SK-N-SH (cell line): ENCODE results near the gene ARAP3. TPM values are rescaled to one million over a fixed set of nuclear protein-coding genes. Genes with fewer than 3 reads are reported as not detected.

ENCODE experiments used
- CTCF ChIA-PET: fragments of 300-600, 350-600 bp; formaldehyde crosslinking; extraction: SDS; loops from one replicate; lab custom pipeline; 2021; lab: Yijun Ruan, JAX
- POLR2A ChIA-PET: fragments of 350-600 bp; sonication (Branson Sonifier 250); formaldehyde crosslinking; extraction: SDS; loops from one replicate; lab custom pipeline; 2020; ENCODE audit warnings: antibody characterized with exemption, inconsistent platforms; lab: Yijun Ruan, JAX
- DNase-seq: peaks from one replicate; pipeline ENCODE4 v3.0.0; 2012
- H2AFZ ChIP-seq: fragments of 200-600 bp; sonication (generic); 2 replicates; pipeline ENCODE4 v1.8.1; 2016; ENCODE audit warnings: antibody characterized with exemption, mild to moderate bottlenecking, low read depth
- H3F3A ChIP-seq: fragments of 200-600 bp; sonication (generic); replicated peaks from 2 replicates; pipeline ENCODE3; 2016; ENCODE audit warnings: antibody characterized with exemption, mild to moderate bottlenecking; ENCODE audit not compliant: insufficient read depth
- H3K27ac ChIP-seq, 2 experiments: fragments of 200-500 bp in 1 of 2; fragments of 200-600 bp in 1 of 2; sonication (Bioruptor generic) in 1 of 2; sonication (generic), shearing (Covaris generic) in 1 of 2; 2 replicates each; pipeline versions ENCODE4 v1.5.1 to v1.6.1; 2014 to 2016; ENCODE audit warnings: low read depth in 2 of 2, inconsistent platforms in 1 of 2, low read length in 1 of 2, mild to moderate bottlenecking in 1 of 2, mixed read lengths in 1 of 2
- H3K27me3 ChIP-seq: fragments of 200-600 bp; sonication (generic), shearing (Covaris generic); 2 replicates; pipeline ENCODE4 v1.6.1; 2016; ENCODE audit warnings: mixed run types; ENCODE audit not compliant: insufficient read depth
- H3K36me3 ChIP-seq, 2 experiments: fragments of 200-500 bp in 1 of 2; fragments of 200-600 bp in 1 of 2; sonication (Bioruptor generic) in 1 of 2; sonication (generic) in 1 of 2; replicated peaks in 1 of 2; 2 replicates each; pipeline versions ENCODE3 to v1.5.1; 2014 to 2016; ENCODE audit warnings: low read length in 1 of 2, mild to moderate bottlenecking in 1 of 2; ENCODE audit not compliant: insufficient read depth in 2 of 2, control insufficient read depth in 1 of 2
- H3K4me1 ChIP-seq, 2 experiments: fragments of 200-500 bp in 1 of 2; fragments of 200-600 bp in 1 of 2; sonication (Bioruptor generic) in 1 of 2; sonication (generic), shearing (Covaris generic) in 1 of 2; 2 replicates each; pipeline versions ENCODE4 v1.5.1 to v1.6.1; 2014 to 2016; ENCODE audit warnings: low read depth in 1 of 2, low read length in 1 of 2, mixed run types in 1 of 2; ENCODE audit not compliant: insufficient read depth in 2 of 2, control insufficient read depth in 1 of 2
- H3K4me2 ChIP-seq: fragments of 200-600 bp; sonication (generic), shearing (Covaris generic); 2 replicates; pipeline ENCODE4 v1.6.1; 2017; ENCODE audit warnings: mixed run types
- H3K4me3 ChIP-seq, 2 experiments: fragments of 200-500 bp in 1 of 2; fragments of 200-600 bp in 1 of 2; sonication (Bioruptor generic) in 1 of 2; sonication (generic), shearing (Covaris generic) in 1 of 2; 2 replicates each; pipeline versions ENCODE4 v1.5.1 to v1.8.1; 2014 to 2016; ENCODE audit warnings: low read depth in 2 of 2, inconsistent platforms in 1 of 2, low read length in 1 of 2, mild to moderate bottlenecking in 1 of 2, mixed read lengths in 1 of 2, moderate library complexity in 1 of 2
- H3K79me2 ChIP-seq: fragments of 200-600 bp; sonication (generic); 2 replicates; pipeline ENCODE4 v1.8.1; 2017; ENCODE audit warnings: mild to moderate bottlenecking; ENCODE audit not compliant: insufficient read depth
- H3K9ac ChIP-seq: fragments of 200-600 bp; sonication (generic); 2 replicates; pipeline ENCODE4 v1.6.1; 2017; ENCODE audit warnings: mixed run types
- H3K9me2 ChIP-seq: fragments of 200-600 bp; sonication (generic); 2 replicates; pipeline ENCODE4 v1.6.1; 2017; ENCODE audit warnings: mixed run types
- H3K9me3 ChIP-seq: fragments of 200-600 bp; sonication (generic); 2 replicates; pipeline ENCODE4 v1.6.1; 2017; ENCODE audit warnings: mixed run types, mild to moderate bottlenecking, moderate library complexity
- H4K20me1 ChIP-seq: fragments of 200-600 bp; sonication (generic); 2 replicates; pipeline ENCODE4 v1.6.1; 2017; ENCODE audit warnings: mild to moderate bottlenecking, mixed run types; ENCODE audit not compliant: insufficient read depth
- ELF1 ChIP-seq: IDR thresholded peaks from 2 replicates; pipeline ENCODE4 v1.4.0; 2012
- EZH2phosphoT487 ChIP-seq: fragments of 200-600 bp; sonication (generic); IDR thresholded peaks from 2 replicates; pipeline ENCODE4 v1.6.1; 2017; ENCODE audit warnings: low read depth, mixed run types, mild to moderate bottlenecking, antibody characterized with exemption, moderate library complexity, borderline replicate concordance
- FOSL2 ChIP-seq: IDR thresholded peaks from 2 replicates; pipeline ENCODE4 v1.4.0; 2012; ENCODE audit warnings: low read depth, mild to moderate bottlenecking, moderate library complexity, borderline replicate concordance
- FOXJ3 ChIP-seq: sonication (generic); formaldehyde crosslinking; IDR thresholded peaks from 2 replicates; pipeline ENCODE4 v1.5.1; 2020; ENCODE audit warnings: mild to moderate bottlenecking, missing genetic modification reagents
- GABPA ChIP-seq: IDR thresholded peaks from 2 replicates; pipeline ENCODE4 v1.4.0; 2012; ENCODE audit warnings: low read depth, mild to moderate bottlenecking
- GATA2 ChIP-seq: sonication (generic); formaldehyde crosslinking; IDR thresholded peaks from 2 replicates; pipeline ENCODE4 v1.5.0; 2020; ENCODE audit warnings: mild to moderate bottlenecking, missing genetic modification reagents
- MEF2A ChIP-seq: IDR thresholded peaks from 2 replicates; pipeline ENCODE4 v1.4.0; 2012; ENCODE audit warnings: low read depth, borderline replicate concordance
- MXI1 ChIP-seq: IDR thresholded peaks from 2 replicates; pipeline ENCODE4 v1.6.1; 2012; ENCODE audit warnings: mild to moderate bottlenecking, low read depth, low read length, improper control_type of control experiment
- POLR2AphosphoS5 ChIP-seq: IDR thresholded peaks from 2 replicates; pipeline ENCODE4 v1.6.1; 2012; ENCODE audit warnings: low read depth, low read length
- RAD21 ChIP-seq: IDR thresholded peaks from 2 replicates; pipeline ENCODE4 v1.6.1; 2012; ENCODE audit warnings: mild to moderate bottlenecking, low read length
- RCOR1 ChIP-seq: fragments of 150-350 bp; IDR thresholded peaks from 2 replicates; pipeline ENCODE4 v1.6.1; 2017; ENCODE audit warnings: antibody characterized with exemption, low read length
- RFX5 ChIP-seq: IDR thresholded peaks from 2 replicates; pipeline ENCODE4 v1.6.1; 2012; ENCODE audit warnings: mild to moderate bottlenecking, improper control_type of control experiment, low read length
- SIN3A ChIP-seq: IDR thresholded peaks from 2 replicates; pipeline ENCODE4 v1.6.1; 2012; ENCODE audit warnings: low read depth, mild to moderate bottlenecking, low read length, moderate library complexity, borderline replicate concordance
- TAF1 ChIP-seq: IDR thresholded peaks from 2 replicates; pipeline ENCODE4 v1.6.1; 2012; ENCODE audit warnings: low read depth, mild to moderate bottlenecking, low read length, moderate library complexity, borderline replicate concordance
- TCF12 ChIP-seq: IDR thresholded peaks from 2 replicates; pipeline ENCODE4 v1.4.0; 2012
- YY1 ChIP-seq: IDR thresholded peaks from 2 replicates; pipeline ENCODE4 v1.4.0; 2012; ENCODE audit warnings: low read depth, mild to moderate bottlenecking
- WGBS: methylation state at CpG from one replicate; pipeline ENCODE4 v1.1.6; 2017; ENCODE audit warnings: low lambda C conversion rate; 5-methylcytosine and 5-hydroxymethylcytosine counted together
- polyA plus RNA-seq, 3 experiments: library from polyadenylated mRNA; depleted of rRNA; stranded (reverse); fragments of >200 nt; gene quantifications; 2 replicates each; pipeline ENCODE4 v1.2.3, GENCODE V29; 2012
- TF ChIP-seq, protein P1 (sequence below): IDR thresholded peaks from 2 replicates; pipeline ENCODE4 v1.6.1; 2012; ENCODE audit warnings: mild to moderate bottlenecking, low read depth, low read length, moderate library complexity
- TF ChIP-seq, protein P2 (sequence below): fragments of 150-350 bp; IDR thresholded peaks from 2 replicates; pipeline ENCODE4 v1.6.1; 2017; ENCODE audit warnings: antibody characterized with exemption, low read length, low read depth, borderline replicate concordance

Gene ARAP3
- polyA plus RNA-seq, 1 of the 3 experiments (the other 2 are of a cell fraction): 6.5 TPM

DNA sequence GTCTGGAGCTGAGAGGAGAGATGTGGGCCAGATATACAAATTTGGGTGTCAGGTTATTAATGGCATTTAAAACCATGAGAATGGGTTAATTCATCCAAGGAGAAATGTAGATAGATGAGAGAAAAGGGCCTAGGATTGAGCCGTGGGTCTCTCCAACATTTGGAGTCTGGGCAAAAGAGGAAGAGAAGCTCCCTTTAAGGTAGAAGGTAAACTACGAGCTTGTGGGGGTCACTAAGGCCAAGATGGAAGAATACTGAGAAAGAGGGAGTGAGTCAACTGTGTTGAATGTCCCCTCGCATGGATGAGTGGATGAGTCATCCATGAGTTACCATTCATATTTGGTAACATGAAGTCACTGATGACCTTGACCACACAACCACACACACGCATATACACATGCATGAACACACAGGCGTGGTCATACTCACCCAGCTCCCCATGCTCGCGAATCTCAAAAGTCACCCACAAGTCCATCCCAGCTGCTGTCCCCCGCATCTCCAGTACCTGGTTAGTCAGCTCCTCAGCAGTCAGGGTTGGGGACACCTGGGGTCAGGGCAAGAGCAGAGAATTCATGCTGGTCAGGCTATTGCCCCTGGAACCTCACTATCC, 24.0 kb downstream of the ARAP3 start (continued):
- TF ChIP-seq YY1 (no peak), GABPA (no peak), FOXJ3 (CRISPR knock-in tag) (no peak), EZH2phosphoT487 (no peak), MXI1 (no peak), ELF1 (no peak), RCOR1 (no peak), RAD21 (no peak), FOSL2 (peak; percentile 75; the same call in 1 of the 2 replicates), SIN3A (no peak), TCF12 (no peak)

DNA sequence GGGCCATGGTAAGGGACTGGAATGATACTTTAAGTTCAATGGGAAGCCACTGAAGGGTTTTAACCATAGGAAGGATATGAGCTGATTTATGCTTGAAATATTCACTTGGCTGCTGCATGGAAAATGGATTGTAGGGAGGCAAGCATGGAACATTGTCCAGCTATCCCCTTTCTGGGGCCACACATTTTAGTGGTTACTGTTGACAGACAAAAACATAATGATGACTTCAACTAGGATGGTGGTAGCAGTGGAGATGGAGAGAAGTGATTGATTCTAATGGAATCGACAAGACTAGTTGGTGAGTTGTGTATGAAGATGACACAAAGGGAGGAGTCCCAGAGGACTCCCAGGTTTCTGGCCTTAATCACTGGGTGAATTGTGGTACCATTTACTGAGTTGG, 24.6 kb downstream of the ARAP3 start:
- POLR2A ChIA-PET: no interaction called here
- H3K27me3 ChIP-seq: no peaks in the 10 kb centered on the region
- no peak for TF ChIP-seq GABPA
- TF ChIP-seq, protein P1, sequence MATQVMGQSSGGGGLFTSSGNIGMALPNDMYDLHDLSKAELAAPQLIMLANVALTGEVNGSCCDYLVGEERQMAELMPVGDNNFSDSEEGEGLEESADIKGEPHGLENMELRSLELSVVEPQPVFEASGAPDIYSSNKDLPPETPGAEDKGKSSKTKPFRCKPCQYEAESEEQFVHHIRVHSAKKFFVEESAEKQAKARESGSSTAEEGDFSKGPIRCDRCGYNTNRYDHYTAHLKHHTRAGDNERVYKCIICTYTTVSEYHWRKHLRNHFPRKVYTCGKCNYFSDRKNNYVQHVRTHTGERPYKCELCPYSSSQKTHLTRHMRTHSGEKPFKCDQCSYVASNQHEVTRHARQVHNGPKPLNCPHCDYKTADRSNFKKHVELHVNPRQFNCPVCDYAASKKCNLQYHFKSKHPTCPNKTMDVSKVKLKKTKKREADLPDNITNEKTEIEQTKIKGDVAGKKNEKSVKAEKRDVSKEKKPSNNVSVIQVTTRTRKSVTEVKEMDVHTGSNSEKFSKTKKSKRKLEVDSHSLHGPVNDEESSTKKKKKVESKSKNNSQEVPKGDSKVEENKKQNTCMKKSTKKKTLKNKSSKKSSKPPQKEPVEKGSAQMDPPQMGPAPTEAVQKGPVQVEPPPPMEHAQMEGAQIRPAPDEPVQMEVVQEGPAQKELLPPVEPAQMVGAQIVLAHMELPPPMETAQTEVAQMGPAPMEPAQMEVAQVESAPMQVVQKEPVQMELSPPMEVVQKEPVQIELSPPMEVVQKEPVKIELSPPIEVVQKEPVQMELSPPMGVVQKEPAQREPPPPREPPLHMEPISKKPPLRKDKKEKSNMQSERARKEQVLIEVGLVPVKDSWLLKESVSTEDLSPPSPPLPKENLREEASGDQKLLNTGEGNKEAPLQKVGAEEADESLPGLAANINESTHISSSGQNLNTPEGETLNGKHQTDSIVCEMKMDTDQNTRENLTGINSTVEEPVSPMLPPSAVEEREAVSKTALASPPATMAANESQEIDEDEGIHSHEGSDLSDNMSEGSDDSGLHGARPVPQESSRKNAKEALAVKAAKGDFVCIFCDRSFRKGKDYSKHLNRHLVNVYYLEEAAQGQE: no peak
- no peak for TF ChIP-seq TAF1
- TF ChIP-seq POLR2AphosphoS5: no peak
- no peak for TF ChIP-seq SIN3A
- TF ChIP-seq, protein P2, sequence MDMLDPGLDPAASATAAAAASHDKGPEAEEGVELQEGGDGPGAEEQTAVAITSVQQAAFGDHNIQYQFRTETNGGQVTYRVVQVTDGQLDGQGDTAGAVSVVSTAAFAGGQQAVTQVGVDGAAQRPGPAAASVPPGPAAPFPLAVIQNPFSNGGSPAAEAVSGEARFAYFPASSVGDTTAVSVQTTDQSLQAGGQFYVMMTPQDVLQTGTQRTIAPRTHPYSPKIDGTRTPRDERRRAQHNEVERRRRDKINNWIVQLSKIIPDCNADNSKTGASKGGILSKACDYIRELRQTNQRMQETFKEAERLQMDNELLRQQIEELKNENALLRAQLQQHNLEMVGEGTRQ: no peak
- TF ChIP-seq RFX5: no peak
- TF ChIP-seq GATA2 (CRISPR knock-in tag): no peak
- TF ChIP-seq MEF2A: no peak
- 100% methylated on average over 1 of the region's 1 CpG for WGBS
- no peaks in the 10 kb centered on the region for H3K9me3 ChIP-seq
- H3K36me3 ChIP-seq: peaks cover 18 to 53% of the 10 kb centered on the region in 2 experiments
- no peak for DNase-seq
- H3K9me2 ChIP-seq: no peaks in the 10 kb centered on the region
- H3F3A ChIP-seq: peaks cover under 1% of the 10 kb centered on the region
- no peak overlapping the region for H3K9ac ChIP-seq
- no peak overlapping the region for H3K4me2 ChIP-seq
- H3K4me3 ChIP-seq: no peak overlapping the region
- no peak overlapping the region for H2AFZ ChIP-seq
- CTCF ChIA-PET: interaction anchor here (1.2 to 2.7 kb wide), 5 partner anchors 7 to 303 kb away, joined by 3 to 17 read pairs (median 8); partner anchors contain the start of gene DIAPH1
- peaks cover 0 to 8% of the 10 kb centered on the region in 2 experiments; a peak in 2 of 4 replicates for H3K4me1 ChIP-seq
- peak overlapping the region in 1 of 2 experiments; percentile 48; a peak in 2 of 4 replicates for H3K27ac ChIP-seq
- no peaks in the 10 kb centered on the region for H4K20me1 ChIP-seq
- H3K79me2 ChIP-seq: no peaks in the 10 kb centered on the region
